Bone marrow (tissue), 2 donors: ENCODE results near the gene NDUFAF5.
A peak's percentile ranks its signal among the peaks of the same experiment; 100 is the strongest.

Experiments
- DNase-seq, 2 donors: peaks; one replicate each; lab custom pipeline; 2025; lab: John Stamatoyannopoulos, UW

Gene NDUFAF5

DNA sequence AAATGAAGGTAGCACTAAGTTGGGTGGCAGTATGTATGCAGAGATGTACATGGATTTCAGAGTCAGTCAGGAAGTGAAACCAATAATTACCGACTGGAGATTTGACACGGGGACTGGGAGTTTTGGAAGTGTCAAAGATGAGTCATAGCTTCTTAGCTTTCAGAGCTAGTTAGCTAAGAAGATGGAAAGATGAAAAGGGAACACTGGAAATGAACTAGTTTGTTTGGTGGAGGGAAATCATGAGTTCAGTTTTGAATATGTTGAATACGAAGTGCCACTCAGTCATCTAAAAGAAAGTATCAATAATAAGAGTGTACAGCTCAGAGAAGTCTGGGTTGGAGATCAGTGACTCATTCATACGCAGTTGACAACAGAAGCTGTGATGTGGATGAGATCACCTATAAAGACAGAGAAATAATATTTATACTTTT, 7.6 kb upstream of the NDUFAF5 start:
- no peak for DNase-seq

DNA sequence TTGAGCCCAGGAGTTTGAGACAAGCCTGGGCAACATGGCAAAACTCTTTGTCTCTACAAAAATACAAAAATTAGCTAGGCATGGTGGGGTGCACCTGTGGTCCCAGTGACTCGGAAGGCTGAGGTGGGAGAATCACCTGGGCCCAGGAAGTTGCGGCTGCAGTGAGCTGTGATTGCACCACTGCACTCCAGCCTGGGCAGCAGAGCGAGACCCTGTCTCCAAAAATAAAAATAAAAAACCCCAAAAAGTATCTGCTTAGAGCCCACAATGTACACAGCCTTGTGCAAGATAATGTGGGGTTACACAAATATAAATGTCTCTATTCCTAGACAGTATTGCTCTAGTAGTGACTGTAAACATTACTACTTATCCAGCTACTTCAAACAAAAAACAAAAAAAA, 6.0 kb upstream of the NDUFAF5 start:
- DNase-seq = no peak

DNA sequence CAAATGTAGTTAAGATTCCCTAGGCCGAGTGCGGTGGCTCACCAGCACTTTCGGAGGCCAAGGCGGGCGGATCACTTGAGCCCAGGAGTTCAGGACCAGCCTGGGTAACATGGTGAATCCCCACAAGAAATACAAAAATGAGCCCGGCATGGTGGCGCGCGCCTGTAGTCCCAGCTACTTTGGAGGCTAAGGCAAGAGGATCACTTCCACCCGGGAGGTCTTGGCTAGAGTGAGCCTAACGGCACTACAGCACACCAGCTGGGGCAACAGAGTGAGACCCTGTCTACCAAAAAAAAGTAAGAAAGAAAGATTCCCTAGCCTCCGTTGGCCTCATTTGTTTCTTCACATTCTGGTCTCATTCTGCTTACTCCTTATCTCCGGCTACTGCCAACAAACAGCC, 1.3 kb upstream of the NDUFAF5 start:
- no peak for DNase-seq

DNA sequence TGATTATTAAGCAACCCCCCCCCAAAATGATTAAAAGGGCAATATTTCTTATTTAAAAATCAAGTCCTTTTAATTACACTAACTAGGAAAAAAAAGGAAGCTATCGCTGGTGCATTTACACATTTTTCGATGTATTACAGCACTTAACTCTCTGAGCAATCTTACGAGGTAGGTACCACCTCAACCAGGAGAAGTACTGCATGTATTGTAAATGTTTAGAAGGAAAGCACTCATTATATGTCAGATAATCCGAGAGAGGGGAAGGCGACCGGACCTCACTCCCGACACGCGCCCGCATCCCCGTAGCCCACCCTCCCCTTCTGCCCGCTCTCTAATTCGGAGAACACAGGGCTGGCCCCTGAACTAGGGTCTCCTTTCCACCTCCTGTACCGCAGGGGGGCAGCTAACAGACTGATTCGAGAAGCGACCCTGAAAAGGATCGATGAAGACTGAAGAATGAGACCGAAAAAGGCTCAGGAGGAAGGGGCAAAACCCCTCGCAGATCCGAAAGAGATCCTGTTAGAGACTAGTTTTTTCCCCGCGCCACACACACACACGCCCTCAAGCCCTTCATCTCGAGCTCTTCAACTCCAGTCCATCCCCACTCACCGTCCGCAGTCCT, 446 bp upstream of the NDUFAF5 start:
- DNase-seq = no peak

DNA sequence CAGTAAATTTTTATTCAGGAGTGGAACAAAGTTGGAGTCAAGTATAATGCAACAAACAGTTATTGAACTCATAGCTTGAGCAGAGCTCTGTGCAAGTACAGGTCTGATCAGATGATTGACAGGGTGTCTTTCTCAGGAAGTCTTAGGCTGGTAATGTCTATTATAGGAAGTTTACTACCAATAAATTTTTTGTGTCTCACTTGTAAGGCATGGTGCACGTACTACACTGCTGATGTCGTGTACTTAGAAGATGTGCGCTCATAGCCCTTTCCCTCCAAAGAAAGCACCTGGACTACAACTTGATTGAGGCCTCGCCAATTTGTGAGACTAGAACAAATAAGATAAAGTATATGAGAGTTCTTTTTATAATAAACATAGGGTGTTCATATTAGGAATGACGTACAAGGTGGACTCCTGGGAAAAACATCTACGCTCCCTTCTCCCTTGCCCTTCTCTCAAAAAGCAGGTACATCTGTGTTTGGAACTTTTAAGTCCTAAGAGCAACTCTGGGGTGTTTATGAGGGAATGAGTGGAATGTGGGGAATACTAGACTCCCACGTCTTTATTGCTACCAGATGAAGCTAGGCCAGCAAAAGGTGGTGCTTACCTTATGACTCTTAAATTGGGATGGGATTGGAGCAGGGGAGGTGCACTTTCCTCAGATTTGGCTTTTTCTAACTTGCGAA, 1.5 kb downstream of the NDUFAF5 start:
- no peak for DNase-seq

DNA sequence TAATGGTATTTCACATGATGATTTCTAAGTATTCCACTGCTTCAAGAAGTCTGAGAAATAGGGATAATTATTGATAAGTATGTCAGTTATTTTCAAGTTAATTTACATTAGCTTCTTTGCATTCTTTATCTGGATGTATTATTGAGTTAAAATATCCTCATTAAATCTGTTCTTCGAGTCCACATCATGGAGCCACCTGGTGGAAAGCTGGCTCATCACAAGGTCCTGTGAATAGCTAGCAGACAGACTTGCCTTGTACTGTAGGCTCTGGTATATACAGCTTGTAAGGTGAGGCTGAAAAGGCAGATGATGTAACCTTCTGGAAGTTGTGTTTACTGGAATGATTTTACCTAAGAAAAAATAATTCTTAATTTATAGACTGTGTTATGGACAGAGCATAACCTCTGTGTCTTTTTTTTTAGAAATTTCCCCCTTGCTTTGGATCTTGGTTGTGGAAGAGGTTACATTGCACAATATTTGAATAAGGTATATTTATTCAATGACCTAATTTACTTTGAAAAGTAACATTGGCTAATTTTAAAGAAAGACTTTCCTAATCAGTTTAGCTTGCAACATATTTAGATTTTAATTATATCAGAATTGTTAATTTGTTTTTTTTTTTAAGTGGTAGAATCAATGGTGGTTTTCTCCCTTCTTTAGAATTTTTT, 3.5 kb downstream of the NDUFAF5 start:
- DNase-seq = no peak

DNA sequence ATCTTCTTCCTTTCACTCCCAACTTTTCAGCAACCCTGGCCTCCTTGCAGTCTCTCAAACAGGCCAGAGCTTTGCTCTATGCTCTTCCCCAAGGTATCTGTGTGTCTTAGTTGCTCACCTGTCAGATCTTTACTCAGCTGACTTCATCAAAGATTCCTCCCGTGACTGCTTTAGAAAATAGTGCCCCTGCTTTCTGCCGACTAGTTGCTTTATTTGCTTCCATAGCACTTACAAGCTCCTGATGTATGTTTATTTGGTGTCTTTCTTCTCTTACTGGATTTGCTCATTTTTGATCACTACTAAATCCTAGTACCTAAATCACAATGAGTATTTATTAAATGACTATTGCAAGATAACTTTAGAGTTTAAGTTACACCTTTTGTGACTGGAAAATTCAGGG, 5.9 kb downstream of the NDUFAF5 start:
- DNase-seq = no peak

DNA sequence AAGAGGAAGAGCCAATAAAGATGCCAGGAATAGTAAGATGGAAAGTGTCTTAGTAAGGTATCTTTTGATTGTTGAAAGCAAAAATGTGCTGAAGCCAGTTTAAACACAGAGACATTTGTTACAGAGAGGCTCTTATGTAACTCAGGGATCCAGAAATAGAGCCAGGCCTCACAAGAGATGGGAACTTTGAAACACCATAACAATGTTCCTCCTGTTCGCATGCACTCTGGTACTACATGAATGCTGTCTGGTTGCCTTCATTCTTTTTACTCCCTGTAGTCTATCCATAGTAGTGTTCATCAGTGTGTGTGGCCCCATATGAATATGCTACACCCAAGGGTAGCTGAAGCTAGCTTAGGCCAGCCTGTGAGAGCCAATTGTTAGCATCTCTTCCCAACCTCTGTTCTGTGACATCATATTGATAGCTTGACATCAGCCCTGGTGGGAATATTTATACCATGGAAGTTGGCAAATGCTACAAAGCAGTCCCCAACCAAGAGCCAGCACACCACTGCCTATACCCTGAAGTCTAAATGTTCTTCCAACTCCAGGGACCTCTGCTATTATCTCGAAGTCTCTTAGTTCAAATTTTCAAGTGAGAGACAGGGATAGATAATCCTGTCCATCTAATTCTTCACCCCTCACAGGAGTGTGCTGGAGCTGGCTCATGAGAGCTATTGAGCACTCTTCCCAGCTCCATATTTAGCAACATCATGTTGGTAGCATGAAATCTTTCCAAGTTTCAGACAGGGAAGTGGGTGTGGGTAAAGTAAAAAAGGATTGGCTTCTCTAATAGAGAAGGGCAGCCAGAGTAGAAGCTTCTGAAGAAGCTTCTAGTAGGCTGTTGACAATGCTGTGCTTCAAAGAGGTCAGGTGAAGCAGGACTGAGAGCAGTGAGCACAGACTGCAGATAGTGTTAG, 7.0 kb downstream of the NDUFAF5 start:
- DNase-seq = no peak

DNA sequence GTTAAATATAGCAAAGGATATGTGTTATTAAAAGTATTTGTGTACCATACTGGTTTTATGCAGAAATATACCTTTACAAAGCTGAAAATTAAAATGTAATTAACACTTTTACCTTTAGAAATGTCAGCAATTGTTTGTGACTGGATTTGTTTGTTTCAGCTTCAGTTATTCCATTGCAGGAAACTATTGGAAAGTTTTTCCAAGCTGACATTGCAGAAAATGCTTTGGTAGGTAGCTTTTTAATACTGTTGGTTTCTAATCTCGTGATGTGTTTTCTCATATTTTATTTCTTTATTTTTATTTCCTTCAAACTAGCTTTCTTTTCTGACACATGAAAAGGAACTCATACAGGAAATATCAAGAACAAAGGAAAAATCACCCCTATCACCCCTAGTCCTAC, 8.2 kb downstream of the NDUFAF5 start:
- DNase-seq = no peak

DNA sequence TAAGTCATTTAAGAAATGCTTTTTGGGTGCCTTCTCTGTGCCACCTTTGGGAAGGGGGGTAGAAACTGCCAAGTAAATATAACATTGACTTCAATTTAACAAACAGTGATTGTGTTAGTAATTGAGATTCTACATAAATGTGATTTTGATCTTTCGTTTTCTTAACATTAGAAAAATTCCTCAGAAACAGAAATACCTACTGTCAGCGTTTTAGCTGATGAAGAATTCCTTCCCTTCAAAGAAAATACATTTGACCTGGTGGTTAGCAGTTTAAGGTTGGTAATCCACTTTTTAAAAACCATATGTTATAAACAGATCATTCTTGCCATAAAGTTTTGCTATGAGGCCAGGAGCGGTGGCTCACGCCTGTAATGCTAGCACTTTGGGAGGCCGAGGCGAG, 9.8 kb downstream of the NDUFAF5 start:
- DNase-seq = no peak

DNA sequence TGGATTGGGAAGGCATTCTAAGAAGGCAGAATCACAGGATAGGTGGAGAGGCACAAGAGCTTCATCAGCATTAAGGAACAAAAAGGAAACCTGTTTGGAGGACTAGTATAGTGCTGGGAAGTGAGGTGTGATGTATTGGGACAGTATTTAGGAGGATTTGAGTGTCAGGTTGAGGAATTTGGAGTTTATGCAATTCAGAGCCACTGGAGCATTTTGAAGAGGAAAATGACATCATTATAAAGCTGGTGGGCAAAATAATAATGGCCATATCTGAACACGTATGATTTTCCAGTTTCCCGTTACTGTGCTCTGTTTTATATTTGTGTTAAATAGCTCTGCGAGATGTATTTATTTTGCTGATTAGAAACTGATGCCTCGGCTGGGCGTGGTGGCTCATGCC, 14.2 kb downstream of the NDUFAF5 start:
- DNase-seq = no peak

DNA sequence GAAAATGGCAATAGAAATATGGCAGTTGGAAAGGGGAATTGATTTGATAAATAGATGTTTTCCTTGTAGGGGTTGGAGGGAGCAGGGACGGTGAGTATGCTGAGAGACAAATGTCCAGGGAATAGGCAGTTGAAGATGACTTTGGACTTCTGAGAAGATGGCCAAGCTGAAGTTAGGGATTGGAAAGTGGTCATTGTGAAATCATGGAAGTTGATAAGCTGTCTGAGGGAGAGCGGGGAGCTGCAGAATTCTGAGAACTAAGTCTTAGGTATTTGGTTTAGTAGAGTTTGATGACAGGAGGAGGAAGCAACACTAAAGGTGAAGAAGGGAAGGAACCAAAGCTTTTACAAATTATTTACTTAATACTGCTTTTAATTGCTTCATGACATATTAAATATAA, 15.1 kb downstream of the NDUFAF5 start:
- DNase-seq = no peak

DNA sequence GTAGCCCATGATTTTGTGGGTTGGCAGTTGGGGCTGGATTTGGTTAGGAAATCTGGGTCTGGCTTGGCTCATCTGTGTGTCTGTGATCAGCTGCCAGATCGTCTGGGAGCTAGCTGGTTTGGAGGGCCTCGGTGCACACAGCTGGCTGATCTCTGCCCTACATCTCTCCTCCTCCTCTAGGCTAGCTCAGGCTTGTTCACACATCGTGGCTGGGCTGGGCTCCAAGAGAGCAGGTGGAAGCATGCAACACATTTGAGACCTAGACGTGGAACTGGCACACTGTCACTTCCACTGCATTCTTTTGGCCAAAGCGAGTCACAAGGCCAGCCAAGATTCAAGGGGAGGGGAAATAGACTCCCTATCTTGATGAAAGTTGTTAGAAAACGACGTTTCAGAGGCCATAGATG, 15.9 kb downstream of the NDUFAF5 start:
- DNase-seq = no peak

DNA sequence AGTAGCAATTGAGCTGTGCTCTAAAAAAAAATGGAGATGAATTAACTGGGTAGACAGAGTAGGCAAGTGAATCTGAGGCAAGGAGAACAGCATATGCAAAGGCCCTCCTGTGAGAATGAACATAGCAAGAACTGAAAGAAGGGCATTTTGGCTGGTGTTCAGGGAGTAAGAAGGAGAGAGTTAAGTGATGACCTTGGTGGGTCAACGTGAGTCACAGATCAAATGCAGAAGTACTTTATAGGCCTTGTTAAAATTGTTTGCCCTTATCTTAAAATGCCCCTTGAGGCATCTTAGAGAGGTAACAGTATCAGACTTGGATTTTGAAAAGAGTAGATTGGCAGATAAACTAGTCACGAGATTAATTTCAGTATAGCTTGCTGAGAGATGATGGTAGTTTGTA, 24.5 kb downstream of the NDUFAF5 start:
- DNase-seq = no peak

DNA sequence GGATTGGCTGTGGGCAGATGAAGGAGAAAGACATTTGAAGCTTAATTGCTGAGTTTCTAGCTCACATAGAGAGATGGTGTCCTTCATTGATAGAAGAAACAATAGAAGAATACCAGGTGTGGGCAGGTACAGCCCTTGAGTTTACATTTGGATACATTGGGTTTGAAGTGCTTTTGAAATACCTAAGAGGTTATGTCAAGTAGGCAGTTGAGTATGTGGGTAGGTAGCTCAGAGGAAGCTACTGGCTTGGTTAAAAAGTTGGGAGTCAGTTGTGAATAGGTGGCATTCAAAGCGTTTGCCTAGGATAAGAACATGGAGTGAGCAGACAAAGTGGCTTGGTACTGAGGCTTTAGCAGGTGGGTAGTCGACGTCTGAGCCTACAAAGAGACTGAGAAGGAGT, 25.0 kb downstream of the NDUFAF5 start:
- DNase-seq = no peak

DNA sequence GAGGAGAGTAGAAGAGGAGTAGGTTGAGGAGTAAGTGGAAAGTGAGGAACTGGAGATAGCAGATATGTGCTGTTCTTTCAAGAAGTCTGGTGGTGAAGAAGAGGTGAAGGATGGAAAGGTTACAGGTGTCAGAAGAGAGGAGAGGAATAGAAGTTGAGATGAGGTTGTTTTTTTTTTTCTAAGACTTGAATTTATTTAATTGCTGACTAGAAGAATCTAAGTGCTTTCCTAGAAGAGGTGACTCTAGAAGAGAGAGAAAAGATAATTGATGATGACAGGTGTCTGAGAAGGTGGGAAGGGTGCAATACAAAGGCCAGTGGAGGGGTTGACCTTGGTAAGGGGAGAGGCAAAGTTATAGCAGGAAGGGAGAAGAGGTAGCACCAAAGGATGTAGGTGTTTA, 25.6 kb downstream of the NDUFAF5 start:
- no peak for DNase-seq

DNA sequence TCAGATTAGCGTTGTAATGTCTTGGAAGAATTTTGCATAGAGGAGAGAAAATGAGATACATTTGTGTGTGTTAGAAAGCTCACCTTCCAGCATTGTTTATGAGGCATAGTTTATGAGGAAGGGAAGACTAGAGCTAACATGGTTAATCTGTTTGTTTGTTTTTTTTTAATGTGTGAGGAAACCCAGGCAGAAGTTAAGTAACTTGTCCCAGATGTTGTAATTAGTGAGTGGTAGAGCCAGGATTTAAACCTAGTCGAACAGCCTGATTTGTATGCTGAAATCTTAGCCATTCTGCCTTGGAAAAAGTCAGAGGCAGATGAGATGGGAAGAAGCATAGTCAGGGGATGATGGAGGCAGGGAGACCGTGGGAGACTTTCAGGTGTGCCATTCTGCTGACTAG, 29.1 kb downstream of the NDUFAF5 start:
- DNase-seq = no peak

DNA sequence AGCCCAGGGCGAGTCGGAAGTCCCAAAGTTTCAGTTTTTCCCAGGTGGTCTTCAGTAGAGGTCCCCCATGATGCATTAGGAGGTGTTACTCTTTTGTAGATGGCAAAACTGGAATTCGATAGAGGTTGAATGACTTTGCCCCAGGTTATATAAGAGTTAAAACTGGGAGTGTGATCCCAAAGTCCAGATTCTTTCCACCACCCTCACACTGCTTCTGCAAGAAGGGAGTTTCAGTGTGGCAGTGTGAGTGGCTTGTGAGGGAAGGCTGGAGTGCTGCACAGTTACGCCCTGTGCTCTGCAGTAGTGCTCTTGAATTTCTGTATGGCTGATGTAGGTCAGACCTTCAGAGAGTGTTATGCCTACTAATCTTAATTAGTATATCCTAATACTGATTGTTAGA, 29.8 kb downstream of the NDUFAF5 start:
- no peak for DNase-seq

DNA sequence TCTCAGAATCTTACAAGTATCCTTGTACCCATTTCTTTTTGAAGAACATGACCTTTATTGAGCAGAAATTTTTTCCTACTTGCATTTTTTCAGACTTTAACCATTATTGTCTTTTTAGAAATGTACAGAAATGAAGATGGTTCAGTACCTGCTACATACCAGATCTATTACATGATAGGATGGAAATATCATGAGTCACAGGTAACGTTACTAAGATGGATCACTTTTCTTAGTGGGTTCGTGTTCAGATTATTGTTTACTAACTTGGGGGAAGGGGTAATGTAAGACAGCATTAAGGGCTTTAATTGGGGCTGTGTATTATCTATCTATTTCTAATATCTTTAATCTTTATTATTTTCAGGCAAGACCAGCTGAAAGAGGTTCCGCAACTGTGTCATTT, 31.9 kb downstream of the NDUFAF5 start:
- DNase-seq = no peak

DNA sequence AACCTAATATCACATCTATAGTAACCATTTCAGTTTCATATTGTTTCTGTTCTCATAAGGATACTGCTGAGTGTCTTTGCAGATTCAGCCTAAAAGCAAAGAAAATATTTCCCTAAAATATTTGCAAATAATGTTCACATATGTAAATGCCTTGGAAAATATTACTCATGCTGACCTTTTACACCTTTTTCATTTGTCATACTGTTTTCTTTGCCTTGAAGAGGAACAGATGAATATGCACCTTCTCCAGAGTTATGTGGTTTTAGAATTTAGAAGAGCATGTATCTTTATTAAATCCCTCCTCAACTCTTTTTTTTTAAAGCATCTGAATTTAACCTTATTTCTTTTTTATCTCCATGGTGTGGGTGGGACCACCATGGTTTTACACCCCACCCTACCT, 32.5 kb downstream of the NDUFAF5 start:
- no peak for DNase-seq

DNA sequence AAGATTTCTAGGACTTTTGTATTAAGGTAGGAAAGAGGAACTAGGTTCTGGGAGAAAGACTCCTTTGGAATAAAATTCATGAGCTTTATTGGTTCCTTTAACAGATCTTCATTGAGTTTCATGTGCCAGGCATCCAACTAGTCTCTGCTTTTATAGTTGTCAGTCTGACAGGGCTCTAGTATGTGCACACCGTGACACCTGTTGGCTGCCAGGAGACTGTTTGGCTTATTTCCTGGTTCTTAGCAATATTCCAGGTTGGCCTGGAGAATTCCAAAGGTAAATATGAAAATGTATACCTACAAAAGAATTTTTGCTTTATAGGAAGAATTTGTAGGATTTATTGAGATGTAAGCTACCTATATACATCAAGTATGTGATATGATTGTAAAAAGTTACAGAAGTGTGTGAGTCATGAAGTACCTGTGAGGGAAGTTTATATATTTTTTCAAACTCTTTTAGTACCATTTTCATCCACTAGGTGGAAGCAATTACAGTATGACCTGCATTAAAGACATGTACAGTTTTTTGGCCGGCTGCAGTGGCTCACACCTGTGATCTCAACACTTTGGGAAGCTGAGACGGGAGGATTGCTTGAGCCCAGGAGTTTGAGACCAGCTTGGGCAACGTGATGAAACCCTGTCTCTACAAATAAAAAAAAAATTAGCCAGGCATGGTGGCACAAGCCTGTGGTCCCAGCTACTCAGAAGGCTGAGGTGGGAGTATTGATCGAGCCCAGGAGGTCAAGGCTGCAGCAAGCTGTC, 35.2 kb downstream of the NDUFAF5 start:
- peak in 1 of 2 donors; percentile 27 for DNase-seq

DNA sequence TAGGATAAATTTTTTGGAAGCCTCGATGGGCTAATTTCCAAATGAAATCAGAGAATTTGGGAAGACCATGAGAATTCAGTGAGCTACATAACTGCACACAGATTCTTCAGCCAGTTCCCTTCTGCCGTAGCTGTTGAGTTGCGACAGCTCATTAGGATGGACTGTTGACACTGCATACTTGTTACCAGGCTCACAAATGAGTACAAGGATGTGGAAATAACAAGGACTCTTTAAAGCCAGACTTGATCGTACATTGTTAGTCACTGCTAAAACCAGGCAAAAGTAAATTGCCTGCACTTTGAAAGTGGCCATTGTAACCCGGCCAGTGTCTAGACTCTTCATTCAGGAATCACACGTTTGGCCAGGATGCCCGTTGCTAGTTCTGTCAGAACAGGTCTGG, 37.0 kb downstream of the NDUFAF5 start:
- no peak for DNase-seq
